IPS-NIHi11 (cell line): ENCODE measurements around the gene VANGL2.

Source experiments
- DNase-seq: peaks from one replicate; pipeline ENCODE4 v3.0.0; 2012; ENCODE audit warnings: mixed read lengths, low spot score

Gene VANGL2

GRCh38 chr1:160400223-160400645 is at the start of gene VANGL2:
Gene VANGL2 (plus strand): TSS chr1:160400564. CDS start chr1:160415838, 15,274 bp downstream.
- DNase-seq, result peak; percentile 98

GRCh38 chr1:160351629-160352028 is 48.7 kb upstream of the VANGL2 start:
- DNase-seq, result no peak

- DNase-seq, result no peak
Observed at GRCh38 chr1:160352555-160352954, 47.8 kb upstream of the VANGL2 start.

- no peak for DNase-seq
Observed at GRCh38 chr1:160353223-160353622, 47.1 kb upstream of the VANGL2 start.

- DNase-seq, result peak; percentile 73
Observed at GRCh38 chr1:160354388-160354985, 45.9 kb upstream of the VANGL2 start.

- no peak for DNase-seq
Observed at GRCh38 chr1:160357286-160358002, 42.9 kb upstream of the VANGL2 start.

GRCh38 chr1:160358073-160358472 is 42.3 kb upstream of the VANGL2 start:
- no peak for DNase-seq

- DNase-seq, result no peak
Observed at GRCh38 chr1:160359559-160360226, 40.7 kb upstream of the VANGL2 start.

GRCh38 chr1:160360227-160360695 is 40.1 kb upstream of the VANGL2 start:
- DNase-seq, result no peak

- DNase-seq, result no peak
Observed at GRCh38 chr1:160361199-160361598, 39.2 kb upstream of the VANGL2 start.

- no peak for DNase-seq
Observed at GRCh38 chr1:160361814-160362167, 38.6 kb upstream of the VANGL2 start.

- peak; percentile 46 for DNase-seq
Observed at GRCh38 chr1:160362168-160362957, 38.0 kb upstream of the VANGL2 start.

GRCh38 chr1:160363010-160363409 is 37.4 kb upstream of the VANGL2 start:
- DNase-seq, result no peak

- no peak for DNase-seq
Observed at GRCh38 chr1:160363951-160364735, 36.2 kb upstream of the VANGL2 start.

- no peak for DNase-seq
Observed at GRCh38 chr1:160365325-160365724, 35.0 kb upstream of the VANGL2 start.

- peak; percentile 74 for DNase-seq
Observed at GRCh38 chr1:160366731-160367515, 33.4 kb upstream of the VANGL2 start, which contains the start of gene NHLH1. Gene NHLH1 (plus strand): TSS chr1:160367071. CDS start chr1:160370732, 3,661 bp downstream.

- DNase-seq, result no peak
Observed at GRCh38 chr1:160367516-160367900, 32.9 kb upstream of the VANGL2 start.

GRCh38 chr1:160367934-160368923 is 32.1 kb upstream of the VANGL2 start:
- no peak for DNase-seq

GRCh38 chr1:160369087-160369486 is 31.3 kb upstream of the VANGL2 start:
- DNase-seq, result no peak
